Ascending aorta (tissue), 2 donors: ENCODE results near the gene FUCA1. TPM values are rescaled to one million over a fixed set of nuclear protein-coding genes. Genes with fewer than 3 reads are reported as not detected.
"Not testable (repeated sequence)": the region's sequence is repeated elsewhere in the genome, so short reads cannot be mapped to it uniquely, and the experiment has no call there.

Experiments
- DNase-seq, 2 donors: peaks; one replicate each; pipeline ENCODE4 v3.0.0-alpha.2; 2019; ENCODE audit warnings: low spot score in 2 of 2
- H3K27ac ChIP-seq, 2 donors: fragments of 200-600 bp; sonication (generic); one replicate each; pipeline ENCODE4 v1.5.1; 2016 to 2017; ENCODE audit warnings: mild to moderate bottlenecking in 1 of 2
- H3K27me3 ChIP-seq: fragments of 200-600 bp; sonication (generic); one replicate; pipeline ENCODE4 v1.5.1; 2017
- H3K36me3 ChIP-seq, 2 donors: fragments of 200-600 bp; sonication (generic); one replicate each; pipeline ENCODE4 v1.5.1; 2016
- H3K4me1 ChIP-seq, 2 donors: fragments of 200-600 bp; sonication (generic); one replicate each; pipeline ENCODE4 v1.5.1; 2016 to 2017; ENCODE audit warnings: mild to moderate bottlenecking in 1 of 2
- H3K4me3 ChIP-seq, 2 donors: fragments of 200-600 bp; sonication (generic); one replicate each; pipeline ENCODE4 v1.5.1; 2016 to 2017; ENCODE audit warnings: mild to moderate bottlenecking in 1 of 2
- H3K9me3 ChIP-seq, 2 donors: fragments of 200-600 bp; sonication (generic); one replicate each; pipeline ENCODE4 v1.5.1; 2016
- intact Hi-C: fragments of 100-400 bp; cut with DNase I; formaldehyde crosslinking; loops from one replicate; pipeline ENCODE4 v1.15.1; 2023
- total RNA-seq: library from RNA; depleted of rRNA; stranded (reverse); fragments of >200 nt; gene quantifications from one replicate; pipeline ENCODE4 v1.1.0, GENCODE V29; 2016
- TF ChIP-seq, protein P1 (sequence below), 3 experiments: fragments of 200-600 bp in 2 of 3; fragments of 450-650 bp in 1 of 3; sonication (generic) in 2 of 3; IDR thresholded peaks; one replicate each; pipeline ENCODE4 v1.5.1; 2016 to 2019; ENCODE audit warnings: antibody characterized with exemption in 3 of 3, mild to moderate bottlenecking in 1 of 3, moderate library complexity in 1 of 3

The FUCA1 gene
- total RNA-seq, 1 donor from 2014 or later: 11.1 TPM

DNA sequence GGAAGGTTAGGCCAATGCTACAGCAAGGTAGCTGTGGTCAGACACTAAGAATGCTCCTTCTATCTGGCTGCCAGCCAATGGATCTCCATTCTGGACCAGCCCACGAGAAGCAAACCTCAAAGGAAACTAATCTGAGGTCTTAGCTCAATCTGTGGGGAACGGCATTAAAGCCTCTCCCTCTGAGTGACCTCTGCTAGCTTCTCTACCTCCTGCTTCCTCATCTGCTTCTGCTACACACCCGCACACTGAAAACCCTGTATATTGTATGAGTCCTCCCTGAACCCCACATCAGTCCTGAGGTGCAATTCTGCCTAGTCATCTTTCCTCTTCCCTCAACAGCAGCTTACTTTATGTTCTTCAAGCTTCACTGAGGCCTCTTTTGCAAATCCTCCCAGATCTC lies 60.6 kb downstream of the FUCA1 start:
- TF ChIP-seq, protein P1, sequence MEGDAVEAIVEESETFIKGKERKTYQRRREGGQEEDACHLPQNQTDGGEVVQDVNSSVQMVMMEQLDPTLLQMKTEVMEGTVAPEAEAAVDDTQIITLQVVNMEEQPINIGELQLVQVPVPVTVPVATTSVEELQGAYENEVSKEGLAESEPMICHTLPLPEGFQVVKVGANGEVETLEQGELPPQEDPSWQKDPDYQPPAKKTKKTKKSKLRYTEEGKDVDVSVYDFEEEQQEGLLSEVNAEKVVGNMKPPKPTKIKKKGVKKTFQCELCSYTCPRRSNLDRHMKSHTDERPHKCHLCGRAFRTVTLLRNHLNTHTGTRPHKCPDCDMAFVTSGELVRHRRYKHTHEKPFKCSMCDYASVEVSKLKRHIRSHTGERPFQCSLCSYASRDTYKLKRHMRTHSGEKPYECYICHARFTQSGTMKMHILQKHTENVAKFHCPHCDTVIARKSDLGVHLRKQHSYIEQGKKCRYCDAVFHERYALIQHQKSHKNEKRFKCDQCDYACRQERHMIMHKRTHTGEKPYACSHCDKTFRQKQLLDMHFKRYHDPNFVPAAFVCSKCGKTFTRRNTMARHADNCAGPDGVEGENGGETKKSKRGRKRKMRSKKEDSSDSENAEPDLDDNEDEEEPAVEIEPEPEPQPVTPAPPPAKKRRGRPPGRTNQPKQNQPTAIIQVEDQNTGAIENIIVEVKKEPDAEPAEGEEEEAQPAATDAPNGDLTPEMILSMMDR (IDR thresholded peaks at IDR 0.05): no peak
- Histone ChIP-seq H3K9me3 (no peaks in the 10 kb centered on the region), H3K4me3 (no peak overlapping the region), H3K27me3 (no peaks in the 10 kb centered on the region), H3K4me1 (no peaks in the 10 kb centered on the region), H3K27ac (no peak overlapping the region), H3K36me3 (peaks cover 15 to 55% of the 10 kb centered on the region in 2 donors)
- intact Hi-C loops: no loop called here
- no peak for DNase-seq

GRCh38 chr1:23806280-23806679 lies 61.8 kb downstream of the FUCA1 start:
- Histone ChIP-seq H3K27ac (no peak overlapping the region), H3K4me1 (peaks cover 2 to 4% of the 10 kb centered on the region in 2 donors), H3K4me3 (no peak overlapping the region), H3K9me3 (no peaks in the 10 kb centered on the region), H3K36me3 (peaks cover 14 to 43% of the 10 kb centered on the region in 2 donors), H3K27me3 (no peaks in the 10 kb centered on the region)
- TF ChIP-seq, protein P1 (IDR thresholded peaks at IDR 0.05): no peak
- intact Hi-C loops: no loop called here
- DNase-seq: no peak

DNA sequence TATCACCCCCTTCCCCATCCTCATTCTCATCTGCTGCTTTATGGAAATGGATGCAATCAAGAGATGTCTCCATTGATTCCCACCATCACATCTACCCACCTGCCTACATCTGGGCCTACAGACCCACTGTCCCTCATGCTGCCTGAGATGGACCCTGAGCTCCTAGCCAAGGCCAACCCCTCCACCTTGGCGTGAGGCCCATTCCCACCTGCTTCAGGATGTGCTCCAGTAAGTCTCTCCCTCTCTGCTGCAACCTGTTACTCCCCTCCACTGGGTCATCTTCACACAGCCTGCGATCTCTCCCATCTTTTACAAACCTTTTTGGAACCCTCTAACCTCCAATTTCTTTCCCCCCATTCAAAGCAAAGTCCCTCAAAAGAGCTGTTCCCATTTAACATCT lies 63.1 kb downstream of the FUCA1 start:
- Histone ChIP-seq H3K36me3 (peaks cover 14 to 38% of the 10 kb centered on the region in 2 donors), H3K4me3 (no peak overlapping the region), H3K9me3 (no peaks in the 10 kb centered on the region), H3K27ac (no peak overlapping the region), H3K4me1 (peaks cover 5% of the 10 kb centered on the region in 2 donors), H3K27me3 (no peaks in the 10 kb centered on the region)
- no peak for DNase-seq
- intact Hi-C loops: no loop called here
- TF ChIP-seq, protein P1 (IDR thresholded peaks at IDR 0.05): no peak

DNA sequence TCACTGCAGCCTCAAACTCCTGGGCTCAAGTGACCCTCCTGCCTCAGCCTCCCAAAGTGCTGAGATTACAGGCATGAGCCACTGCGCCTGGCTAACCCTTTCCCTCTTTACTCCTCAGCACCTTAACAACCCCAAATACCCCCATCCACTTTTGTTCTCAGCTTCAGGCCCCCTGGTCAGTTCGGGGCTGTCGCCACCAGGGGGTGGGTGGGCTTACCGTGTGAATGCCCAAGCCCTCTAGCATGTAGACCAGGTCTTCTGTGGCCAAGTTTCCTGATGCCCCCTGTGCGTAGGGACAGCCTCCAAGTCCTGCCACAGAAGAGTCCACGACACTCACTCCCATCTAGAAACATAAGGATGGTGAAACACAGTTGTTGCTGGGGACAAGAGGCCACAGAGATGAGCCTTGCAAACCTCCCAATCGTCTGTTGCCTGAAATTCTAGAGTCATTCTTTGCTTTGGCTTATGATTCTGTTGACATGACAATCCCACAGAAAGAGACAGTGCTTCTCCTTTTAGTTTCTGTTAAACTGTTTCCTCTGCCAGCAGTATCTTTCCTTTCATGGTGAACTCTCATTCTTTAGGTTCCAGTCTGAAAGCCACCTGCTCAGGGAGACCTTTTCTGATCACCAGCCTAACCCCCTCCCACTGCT lies 63.8 kb downstream of the FUCA1 start:
- no peak for DNase-seq
- Histone ChIP-seq H3K27ac (no peak overlapping the region), H3K36me3 (peaks cover 14 to 38% of the 10 kb centered on the region in 2 donors), H3K4me1 (peaks cover 9 to 12% of the 10 kb centered on the region in 2 donors), H3K27me3 (no peaks in the 10 kb centered on the region), H3K4me3 (no peak overlapping the region), H3K9me3 (no peaks in the 10 kb centered on the region)
- intact Hi-C loops: loop anchor here (5.0 kb wide), 1 partner anchor 63 kb away; the partner anchor contains the start of gene FUCA1
- TF ChIP-seq, protein P1 (IDR thresholded peaks at IDR 0.05): no peak

GRCh38 chr1:23803674-23804073 lies 64.4 kb downstream of the FUCA1 start:
- Histone ChIP-seq H3K4me3 (no peak overlapping the region), H3K36me3 (peaks cover 14 to 38% of the 10 kb centered on the region in 2 donors), H3K27me3 (no peaks in the 10 kb centered on the region), H3K27ac (no peak overlapping the region), H3K9me3 (no peaks in the 10 kb centered on the region), H3K4me1 (peaks cover 9 to 14% of the 10 kb centered on the region in 2 donors)
- intact Hi-C loops: loop anchor here (2.0 to 5.0 kb wide), 2 partner anchors 21 to 64 kb away; partner anchors contain the start of genes FUCA1 and HMGCL
- TF ChIP-seq, protein P1 (IDR thresholded peaks at IDR 0.05): no peak
- DNase-seq: no peak

DNA sequence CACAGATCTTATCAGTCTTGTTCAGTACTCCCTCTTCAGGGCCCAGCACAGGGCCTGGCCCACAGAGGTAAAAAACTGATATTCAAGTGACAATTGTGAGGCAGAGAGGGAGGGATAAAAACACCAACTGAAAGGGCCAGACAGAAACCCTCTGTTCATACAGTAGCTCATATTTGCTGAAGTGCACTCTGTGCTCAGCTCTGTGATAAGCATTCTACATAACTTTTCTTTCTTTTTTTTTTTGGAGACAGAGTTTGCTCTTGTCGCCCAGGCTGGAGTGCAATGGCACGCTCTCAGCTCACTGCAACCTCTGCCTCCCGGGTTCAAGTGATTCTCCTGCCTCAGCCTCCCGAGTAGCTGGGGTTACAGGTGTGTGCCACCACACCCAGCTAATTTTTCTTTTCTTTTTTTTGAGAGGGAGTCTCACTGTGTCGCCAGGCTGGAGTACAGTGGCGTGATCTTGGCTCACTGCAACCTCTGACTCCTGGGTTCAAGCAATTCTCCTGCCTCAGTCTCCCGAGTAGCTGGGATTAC lies 65.2 kb downstream of the FUCA1 start:
- H3K9me3 ChIP-seq, H3K27ac ChIP-seq, H3K4me3 ChIP-seq, H3K27me3 ChIP-seq, DNase-seq: not testable (repeated sequence)
- intact Hi-C loops: loop anchor here (2.0 to 5.0 kb wide), 2 partner anchors 22 to 64 kb away; partner anchors contain the start of genes FUCA1 and HMGCL
- Histone ChIP-seq H3K4me1 (peaks cover 9 to 14% of the 10 kb centered on the region in 2 donors), H3K36me3 (peaks cover 11 to 32% of the 10 kb centered on the region in 2 donors)
